SIG-M5 treated with dmso at 0.1 percent for 504 hours (cell line): Measurements from ENCODE around the gene KNOP1.

Experiments used
- DNase-seq: peaks from one replicate; lab custom pipeline; 2025; ENCODE audit not compliant: unreplicated experiment; lab: John Stamatoyannopoulos, UW

Gene KNOP1

DNA sequence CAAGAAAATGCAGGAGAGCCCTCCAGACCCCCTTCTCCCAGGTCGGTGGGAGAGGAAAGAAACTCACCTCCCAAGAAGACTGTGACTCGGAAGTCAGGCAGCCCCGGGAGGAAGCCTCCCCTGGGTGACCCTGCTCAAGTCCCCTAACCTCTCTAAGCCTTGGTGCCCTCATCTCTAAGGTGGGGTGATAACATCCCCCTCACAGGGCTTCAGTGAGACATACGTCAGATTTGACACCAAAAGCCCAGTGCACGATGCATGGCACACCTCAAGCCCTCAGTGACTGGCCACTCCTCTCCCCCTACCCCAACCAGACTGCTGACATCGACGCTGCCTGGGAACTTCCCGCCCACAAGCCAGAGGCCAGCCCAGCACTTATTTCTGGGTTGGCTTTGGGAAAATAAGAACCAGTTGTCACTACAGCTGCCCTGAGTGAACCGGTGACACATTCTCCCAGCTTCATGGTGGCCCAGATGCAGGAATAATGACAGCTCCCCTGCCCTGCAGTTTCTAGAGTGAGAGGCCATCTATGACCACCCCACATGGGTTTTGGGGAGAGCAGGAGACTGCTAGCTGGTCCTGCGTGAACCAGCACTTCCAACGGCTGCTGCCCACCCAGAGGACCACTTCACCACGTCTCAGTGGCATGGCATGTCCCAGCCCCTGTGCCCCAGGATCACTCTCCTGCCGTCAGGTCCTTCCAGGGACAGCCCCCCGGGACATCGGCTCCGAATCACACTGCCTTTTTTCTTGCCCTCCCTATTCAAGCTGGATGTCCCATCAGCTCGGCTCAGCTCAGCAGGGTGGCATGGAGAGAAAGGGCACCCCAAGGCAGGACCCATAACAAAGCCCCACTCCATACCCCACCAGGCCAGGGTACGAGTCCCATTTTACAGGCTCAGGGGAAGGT lies 9.5 kb downstream of the KNOP1 start:
- DNase-seq: no peak

DNA sequence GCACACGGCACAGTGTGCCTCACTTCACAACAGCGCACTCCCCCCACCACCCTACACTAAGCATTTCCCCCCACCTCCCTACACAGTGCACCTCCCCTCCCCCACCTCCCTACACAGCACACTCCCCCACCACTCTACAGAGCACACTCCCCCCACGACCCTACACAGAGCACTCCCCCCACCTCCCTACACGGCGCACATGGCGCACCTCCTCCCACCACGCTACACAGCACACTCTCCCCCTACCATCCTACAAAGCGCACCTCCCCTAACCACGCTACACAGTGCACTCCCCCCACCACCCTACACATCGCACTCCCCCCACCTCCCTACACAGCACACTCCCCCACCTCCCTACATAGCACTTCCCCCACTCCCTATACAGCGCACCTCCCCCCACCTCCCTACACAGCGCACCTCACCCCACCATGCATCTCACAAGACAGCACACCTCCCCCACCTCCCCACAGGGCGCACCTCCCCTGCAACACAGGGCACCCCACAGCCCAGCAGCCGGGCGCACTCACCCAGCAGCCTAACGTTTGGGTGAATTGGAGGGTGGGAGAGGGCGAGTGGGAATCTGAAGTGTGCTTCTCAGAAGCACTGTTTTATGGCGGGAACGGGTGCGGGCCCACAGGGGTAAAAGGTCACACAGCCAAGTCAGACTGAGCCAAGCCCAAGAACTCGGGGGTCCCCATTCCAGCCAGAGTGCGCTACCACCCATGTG lies 10.3 kb downstream of the KNOP1 start:
- DNase-seq: no peak

DNA sequence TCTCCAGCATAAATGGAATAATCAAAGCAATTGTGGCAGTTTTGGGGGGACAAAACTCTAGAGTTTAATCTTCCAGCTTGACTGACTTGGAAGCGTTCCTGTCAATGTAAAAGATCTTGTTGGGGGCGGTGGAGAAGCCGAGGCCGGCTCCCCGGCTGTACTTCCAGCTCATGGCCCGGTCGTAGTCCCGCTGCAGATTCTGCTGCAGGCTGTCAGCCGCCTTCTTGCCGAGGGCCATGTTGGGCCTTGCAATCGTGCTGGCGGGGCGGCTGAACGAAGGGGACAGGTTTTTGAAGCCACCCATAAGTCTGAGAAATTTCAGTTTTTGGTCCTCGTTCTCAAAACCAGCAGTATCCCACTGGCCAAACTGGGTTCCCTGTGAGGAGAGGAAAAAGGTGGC lies 11.2 kb downstream of the KNOP1 start:
- DNase-seq: no peak

DNA sequence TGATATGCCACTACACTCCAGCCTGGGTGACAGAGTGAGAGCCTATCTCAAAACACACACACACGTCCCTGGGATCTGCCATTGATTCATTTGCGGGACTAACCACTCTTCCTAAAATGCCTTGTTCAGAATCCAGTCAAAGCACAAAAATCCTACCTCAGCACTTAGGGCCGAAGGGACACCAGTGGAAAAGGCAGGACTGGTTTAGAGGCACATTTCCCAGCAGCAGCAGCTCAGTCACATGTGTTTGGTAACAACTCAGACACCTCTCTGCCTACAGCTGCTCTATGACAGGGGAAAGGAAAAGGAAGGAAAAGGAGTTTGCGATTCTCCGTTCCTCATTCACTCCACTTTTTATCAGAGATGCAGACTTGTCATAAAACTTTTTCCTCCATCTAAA lies 12.2 kb downstream of the KNOP1 start:
- no peak for DNase-seq

DNA sequence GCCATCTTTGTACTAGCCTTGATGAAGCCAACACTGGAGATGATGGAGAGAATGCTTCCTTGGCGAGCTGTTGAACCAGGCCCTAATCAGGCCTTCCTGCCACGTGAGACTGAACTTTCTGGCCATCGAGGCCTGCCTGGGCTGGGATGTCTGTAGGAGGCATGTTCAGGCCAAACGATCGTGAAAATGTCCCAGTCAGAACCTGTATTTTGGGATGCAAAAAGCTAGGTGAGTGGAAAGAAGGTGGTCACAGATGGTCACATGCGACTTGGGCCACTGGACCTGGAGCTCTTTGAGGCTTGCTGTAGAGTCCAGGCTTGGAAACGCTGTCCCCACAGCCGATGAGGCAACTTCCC lies 12.9 kb downstream of the KNOP1 start:
- no peak for DNase-seq

DNA sequence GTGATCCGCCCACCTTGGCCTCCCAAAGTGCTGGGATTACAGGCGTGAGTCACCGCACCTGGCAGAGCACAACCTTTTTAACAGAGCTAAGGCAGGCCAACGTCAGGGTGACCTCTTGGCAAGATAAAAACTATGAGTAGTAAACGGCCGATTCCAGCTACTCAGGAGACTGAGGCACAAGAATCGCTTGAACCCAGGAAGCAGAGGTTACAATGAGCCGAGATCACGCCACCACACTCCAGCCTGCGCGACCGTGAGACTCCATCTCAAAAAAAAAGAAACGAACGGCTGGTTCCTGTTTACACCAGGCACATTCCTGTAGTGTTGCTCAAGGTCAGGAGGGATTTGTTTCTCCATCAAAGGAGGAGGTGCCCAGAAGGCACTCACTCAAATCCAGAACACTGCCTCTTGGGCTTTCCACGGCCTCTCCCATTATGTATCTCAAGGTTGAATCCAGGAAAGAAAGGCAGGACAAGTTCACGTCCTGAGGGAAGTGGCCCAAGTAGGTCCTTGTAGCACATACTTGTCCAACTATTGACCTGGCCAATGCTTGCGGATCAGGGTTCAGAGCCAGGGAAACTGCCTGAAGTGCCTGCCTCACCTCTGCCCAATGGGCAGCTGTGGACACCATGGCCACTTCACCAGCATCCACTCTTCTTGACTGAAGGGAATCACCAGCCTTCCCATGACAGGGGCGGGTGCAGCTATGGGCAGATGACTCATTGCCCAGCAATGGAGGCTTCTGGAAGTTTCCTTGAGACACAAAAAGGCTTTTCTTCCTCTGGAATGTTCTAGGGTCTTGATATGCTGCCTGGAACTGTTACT lies 13.5 kb downstream of the KNOP1 start:
- DNase-seq: no peak

DNA sequence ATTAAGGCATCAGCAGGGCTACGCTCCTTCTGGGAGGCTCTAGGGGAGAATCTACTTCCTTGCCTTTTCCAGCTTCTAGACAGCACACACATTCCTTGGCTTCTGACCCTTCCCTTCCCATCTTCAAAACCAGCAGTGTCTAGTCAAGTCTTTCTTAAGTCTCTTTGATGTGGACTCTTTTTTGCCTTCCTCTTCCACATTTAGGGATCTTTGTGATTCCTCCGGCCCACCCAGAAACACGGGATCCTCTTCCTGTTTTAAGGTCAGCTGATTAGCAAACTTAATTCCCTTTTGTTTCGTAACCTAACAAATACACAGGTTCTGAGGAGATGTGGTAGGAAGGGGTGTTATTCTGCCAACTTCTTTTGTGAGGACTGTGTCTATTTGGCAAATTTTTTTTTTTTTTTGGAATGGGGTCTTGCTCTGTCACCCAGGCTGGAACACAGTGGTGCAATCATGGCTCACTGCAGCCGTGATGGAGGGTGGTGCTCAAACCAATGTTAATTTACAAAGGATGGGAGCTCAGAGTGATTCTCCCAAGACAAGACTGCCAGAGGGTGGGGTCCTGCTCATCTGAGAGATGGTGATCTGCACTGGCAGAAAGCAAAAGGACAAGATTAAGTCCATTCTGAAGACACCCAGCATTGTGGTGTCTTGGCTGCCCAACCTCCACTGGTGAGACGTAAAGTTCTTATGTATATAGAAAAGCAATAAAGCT lies 14.7 kb downstream of the KNOP1 start:
- no peak for DNase-seq

DNA sequence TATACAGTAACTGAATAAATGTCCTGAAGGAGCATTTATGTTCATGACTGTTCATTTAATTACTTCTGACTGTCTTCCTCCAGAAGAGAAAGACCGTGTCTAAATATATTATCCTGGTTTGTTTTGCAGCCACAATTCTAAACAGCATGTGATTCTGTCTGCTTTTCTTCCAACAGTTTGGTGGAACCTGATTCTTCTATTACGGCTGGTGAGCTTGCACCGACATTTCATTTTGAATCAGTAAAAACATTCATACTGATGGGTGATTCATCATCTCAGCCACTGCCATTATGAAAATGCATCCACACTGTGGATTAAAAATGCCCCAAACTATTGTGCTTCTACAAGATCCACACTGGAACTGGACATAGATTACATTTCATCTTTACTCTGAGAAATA lies 16.9 kb downstream of the KNOP1 start:
- no peak for DNase-seq

DNA sequence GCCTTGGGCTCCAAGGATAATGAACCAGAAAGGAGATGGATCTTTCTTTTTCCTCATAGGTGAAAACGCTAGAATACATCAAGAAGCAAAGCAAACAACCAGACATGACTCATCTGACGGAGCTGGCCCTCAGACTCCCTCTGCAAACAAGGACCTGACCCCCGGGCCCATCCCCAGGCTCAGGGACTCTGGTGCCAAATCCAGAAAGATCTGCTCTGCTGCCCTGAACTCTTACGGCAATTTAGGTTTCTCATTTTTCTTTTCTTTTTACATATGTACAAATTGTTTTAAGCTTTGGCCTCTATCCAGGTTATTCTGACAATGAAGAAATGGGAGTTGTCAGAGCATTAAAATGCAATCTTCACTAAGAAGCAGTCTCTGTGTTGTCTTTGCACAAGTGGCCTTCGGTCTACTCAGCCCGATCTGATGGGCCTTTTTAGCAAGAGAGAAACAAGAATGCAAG lies 17.7 kb downstream of the KNOP1 start:
- no peak for DNase-seq

DNA sequence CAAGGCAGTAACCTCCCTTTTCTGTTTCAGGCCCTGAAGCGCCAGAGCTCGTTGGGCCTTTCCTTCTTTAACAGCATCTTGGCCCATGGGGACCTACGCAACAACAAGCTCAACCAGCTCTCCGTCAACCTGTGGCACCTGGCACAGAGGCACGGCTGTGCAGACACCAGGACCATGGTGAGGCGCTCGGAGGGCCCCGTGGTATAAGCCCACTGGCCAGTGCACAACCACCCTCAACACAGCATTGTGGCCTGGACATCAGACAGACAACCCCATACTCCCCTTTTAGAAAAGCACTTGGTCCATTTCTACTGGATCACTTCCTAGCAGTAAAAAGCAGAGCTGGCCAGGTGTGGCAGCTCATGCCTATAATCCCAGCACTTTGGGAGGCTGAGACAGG lies 18.6 kb downstream of the KNOP1 start:
- DNase-seq: no peak

DNA sequence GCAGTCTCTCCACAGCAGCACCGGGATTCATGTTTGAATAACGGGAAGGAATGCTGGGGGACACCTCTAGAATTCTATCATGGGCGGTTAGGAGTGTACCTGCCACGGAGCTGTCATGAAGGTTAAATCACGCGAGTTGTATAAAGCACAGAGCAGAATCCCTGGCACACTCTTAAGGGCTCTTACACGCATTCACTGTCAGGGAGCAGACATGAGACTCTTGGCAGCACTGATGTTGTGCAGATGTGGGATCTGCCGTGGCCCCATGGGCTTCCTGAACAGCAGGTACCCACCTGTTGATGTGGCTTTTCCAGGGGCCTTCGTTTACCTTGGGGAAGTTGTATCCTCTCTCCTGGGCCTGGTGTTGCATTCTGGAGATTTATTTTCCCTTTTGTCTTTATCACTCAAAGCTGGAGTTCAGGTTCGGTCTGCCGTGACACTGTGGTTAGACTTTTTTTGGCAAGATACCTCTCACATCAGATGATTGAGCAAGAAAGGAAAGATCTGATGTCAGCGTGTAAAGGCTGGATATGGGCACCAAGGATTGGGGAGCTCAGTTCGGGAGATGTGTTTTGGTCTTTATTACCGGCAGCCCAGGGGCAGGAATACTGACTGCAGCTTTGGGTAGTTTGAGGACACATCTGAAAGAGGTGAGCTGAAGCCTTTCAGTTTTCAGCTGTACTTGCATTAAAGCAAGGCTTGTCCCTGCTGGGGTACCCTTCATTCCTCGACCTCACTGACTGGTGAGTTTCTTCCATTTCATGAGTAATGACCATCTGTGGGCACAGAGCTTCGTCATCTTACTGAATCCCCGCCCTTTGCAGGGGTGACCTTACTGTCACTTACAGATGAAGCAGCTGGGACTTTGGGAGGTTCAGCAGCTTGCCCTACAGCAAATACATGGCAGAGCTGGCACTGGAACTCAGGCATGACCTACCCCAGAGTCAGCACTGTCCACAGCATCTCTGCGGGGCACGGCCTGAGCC lies 19.3 kb downstream of the KNOP1 start:
- no peak for DNase-seq

DNA sequence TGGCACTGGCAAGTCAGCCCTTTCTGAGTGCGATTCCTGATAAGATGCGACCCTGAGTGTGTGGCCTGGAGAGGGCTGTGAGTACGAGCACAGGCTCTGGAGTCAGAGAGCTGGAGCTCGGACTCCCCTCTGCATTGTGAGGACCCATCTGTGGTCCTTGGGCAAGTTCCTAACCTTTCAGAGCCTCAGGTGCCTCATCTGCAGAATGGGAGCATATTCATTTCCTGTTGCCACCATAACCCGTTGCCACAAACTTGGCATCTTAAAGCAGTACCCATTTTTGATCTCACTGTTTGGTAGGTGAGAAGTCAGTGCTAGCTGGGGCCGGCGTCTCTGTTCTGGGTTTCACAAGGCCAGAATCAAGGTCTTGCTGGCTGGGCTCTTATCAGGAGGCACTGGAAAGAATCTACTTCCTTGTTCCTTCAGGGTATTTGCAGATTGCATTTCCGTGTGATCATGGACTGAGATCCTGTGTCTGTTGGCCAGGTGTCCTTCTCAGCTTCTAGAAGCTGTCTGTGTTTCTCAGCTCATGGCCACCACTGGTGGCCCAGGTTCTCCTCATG lies 20.2 kb downstream of the KNOP1 start:
- no peak for DNase-seq

DNA sequence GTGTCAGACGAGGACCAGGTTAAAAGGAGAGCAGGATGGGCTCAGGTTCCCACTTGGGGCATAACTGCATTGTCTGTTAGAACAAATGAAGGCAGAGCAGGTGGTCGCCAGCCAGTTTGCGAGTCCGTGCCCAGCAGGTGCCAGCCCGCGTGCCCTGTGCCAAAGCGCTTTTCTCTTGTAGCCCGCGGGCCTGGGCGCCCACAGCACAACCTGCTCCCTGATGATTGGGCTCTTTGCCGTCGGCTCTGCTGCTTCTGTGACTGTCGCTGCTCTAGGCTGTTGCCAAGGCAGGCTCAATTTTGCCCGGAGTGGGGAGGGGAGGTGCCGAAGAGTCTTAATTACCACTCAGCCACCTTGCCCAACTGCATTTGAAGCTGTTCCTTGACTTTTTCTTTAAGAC lies 21.1 kb downstream of the KNOP1 start:
- DNase-seq: no peak

DNA sequence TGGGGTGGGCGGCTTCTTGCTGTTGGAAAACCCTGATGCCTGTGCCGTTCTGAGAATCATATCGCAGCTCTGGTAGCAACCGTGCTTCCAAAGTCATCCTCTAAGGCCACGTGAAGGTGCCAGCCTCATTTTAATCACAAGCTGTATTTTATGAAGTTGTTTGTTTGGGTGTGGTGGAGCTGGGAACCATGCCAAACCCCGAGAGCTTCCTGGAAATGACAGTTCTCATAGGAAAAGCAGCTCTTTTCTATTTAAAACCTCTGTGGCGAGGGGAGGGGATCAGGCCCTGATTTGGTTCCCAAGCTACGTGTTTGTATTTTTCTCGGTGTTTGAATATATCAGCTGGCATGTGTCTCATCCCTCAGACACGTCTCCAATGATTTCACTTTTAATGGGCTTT lies 21.7 kb downstream of the KNOP1 start:
- DNase-seq: no peak

DNA sequence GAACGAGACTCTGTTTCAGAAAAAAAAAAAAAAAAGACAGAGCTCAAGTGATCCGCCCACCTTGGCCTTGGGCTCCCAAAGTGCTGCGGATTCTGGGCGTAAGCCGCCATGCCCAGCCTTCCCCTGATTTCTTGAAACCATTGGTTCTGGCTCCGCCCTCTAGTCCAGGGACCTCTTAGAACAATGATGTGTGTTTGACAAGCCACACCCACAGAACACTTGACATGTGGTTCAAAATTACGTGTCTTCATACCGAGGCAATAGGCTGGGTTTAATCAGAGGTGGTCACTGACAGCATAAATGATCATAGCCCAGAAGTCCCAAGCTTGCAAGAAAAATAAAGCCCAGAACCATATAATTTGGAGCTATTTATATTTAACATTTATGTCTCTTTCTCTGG lies 23.0 kb downstream of the KNOP1 start:
- DNase-seq: no peak

DNA sequence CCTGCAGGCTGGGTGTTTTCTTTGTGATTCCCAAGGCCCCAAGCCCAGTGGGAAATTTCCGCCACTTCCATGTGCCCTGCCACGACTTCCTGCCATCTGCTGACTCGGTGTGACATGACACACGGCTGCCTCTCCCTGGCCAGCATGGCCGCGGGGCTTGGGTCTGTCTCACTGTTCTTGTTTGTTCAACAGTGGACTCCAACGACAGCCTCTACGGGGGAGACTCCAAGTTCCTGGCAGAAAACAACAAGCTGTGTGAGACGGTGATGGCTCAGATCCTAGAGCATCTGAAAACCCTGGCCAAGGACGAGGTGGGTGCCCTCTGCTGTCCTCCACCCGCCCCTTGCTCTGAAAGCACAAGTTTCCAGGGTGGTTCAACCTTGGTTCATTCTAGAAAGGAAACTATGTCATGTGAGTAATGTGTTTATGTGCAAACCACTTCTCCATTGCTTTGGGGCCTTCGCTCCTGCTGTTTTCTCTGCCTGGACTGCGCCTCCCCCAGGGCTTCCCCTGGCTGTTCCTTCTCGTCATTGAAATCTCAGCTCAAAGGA lies 26.8 kb downstream of the KNOP1 start:
- no peak for DNase-seq

DNA sequence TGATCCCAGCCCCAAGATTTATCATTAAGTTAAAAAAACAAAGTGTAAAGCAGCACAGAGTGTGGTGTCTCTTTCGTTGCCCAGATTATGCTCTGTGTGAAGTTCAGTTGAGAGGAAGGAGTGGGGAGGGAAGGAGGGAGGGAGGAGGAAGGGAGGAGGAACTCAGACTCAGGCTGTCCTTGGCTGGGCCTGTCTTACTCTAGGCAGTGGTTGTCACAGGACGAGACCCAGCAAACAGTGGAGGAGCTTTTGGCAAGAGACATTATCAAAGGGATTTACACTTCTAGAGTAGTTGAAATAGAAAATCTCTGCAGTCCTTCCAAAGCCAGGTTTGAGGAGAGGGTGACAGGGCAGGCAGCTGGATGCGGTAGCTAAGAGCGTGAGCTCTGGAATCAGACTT lies 27.8 kb downstream of the KNOP1 start:
- DNase-seq: no peak

DNA sequence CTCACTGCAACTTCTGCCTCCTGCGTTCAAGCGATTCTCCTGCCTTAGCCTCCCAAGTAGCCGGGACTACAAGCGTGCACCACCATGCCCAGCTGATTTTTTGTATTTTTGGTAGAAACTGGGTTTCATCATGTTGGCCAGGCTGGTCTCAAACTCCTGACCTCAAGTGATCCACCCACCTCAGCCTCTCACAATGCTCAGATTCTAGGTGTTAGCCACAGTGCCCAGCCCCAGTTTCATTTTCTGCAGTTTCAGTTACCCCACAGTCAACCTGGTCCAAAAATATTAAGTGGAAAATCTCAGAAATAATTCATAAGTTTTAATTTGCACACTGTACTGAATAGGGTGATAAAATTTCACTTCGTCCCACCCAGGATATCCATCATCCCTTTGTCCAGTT lies 28.7 kb downstream of the KNOP1 start:
- DNase-seq: no peak

DNA sequence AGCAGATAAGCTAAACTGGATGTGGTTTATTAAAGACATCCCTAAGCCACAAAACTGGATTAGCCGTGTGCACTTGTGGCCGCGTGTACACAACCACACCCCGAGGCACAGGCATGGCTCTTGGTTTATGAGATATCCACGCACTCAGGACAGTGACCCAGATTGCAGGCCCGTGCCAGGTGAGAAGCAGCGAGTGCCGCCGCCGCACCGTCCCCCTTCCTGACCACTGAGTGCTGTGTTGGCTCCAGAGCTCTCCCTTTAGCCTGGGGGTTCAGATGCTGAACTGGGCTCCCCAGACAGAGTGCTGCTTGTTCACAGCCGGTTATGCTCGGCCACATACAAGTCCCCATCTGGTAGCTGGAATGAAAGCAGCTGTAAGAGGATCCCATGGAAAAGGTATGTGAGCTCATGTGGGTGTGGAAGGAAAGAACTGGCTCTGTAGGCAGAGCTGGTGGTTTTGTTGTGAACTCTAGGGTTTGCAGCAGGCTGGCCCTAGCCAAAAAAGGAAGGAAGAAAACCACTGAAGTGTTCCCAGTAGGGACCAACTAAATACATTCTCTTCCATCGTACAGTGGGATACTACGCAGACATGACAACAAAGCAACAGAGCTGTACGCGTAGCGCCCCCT lies 29.5 kb downstream of the KNOP1 start:
- no peak for DNase-seq
